Effector memory CD8-positive, alpha-beta T cell (primary cell): ENCODE measurements around the gene ELAVL4.

Experiments
- ATAC-seq: fragments of 150-1000 bp; cut with Tn5 transposase; replicated peaks from 2 replicates; pipeline ENCODE4 v1.10.0; 2021; ENCODE audit warnings: mild to moderate bottlenecking, moderate library complexity
- DNase-seq, 3 experiments: peaks; one replicate each; pipeline ENCODE4 v3.0.0; 2021
- H3K27ac Mint-ChIP-seq, 2 donors: one replicate each; pipeline ENCODE4 v1.8.0; 2022; ENCODE audit warnings: mild to moderate bottlenecking in 2 of 2, mixed read lengths in 2 of 2, moderate library complexity in 2 of 2
- H3K27me3 Mint-ChIP-seq, 2 donors: one replicate each; pipeline ENCODE4 v1.8.0; 2022; ENCODE audit warnings: mixed read lengths in 2 of 2
- H3K36me3 Mint-ChIP-seq: one replicate; pipeline ENCODE4 v1.8.0; 2022; ENCODE audit warnings: mild to moderate bottlenecking, moderate library complexity, mixed read lengths; ENCODE audit not compliant: insufficient read depth
- H3K4me1 Mint-ChIP-seq, 2 donors: one replicate each; pipeline ENCODE4 v1.8.0; 2022; ENCODE audit warnings: low read depth in 2 of 2, mixed read lengths in 2 of 2
- H3K4me3 Mint-ChIP-seq, 2 donors: one replicate each; pipeline ENCODE4 v1.8.0; 2022; ENCODE audit warnings: mild to moderate bottlenecking in 2 of 2, mixed read lengths in 2 of 2, moderate library complexity in 2 of 2
- H3K9me3 Mint-ChIP-seq, 2 donors: one replicate each; pipeline ENCODE4 v1.8.0; 2022; ENCODE audit warnings: mixed read lengths in 2 of 2

The ELAVL4 gene

GRCh38 chr1:50208756-50209155 lies 100.0 kb downstream of the ELAVL4 start:
- H3K27ac Mint-ChIP-seq = no peak overlapping the region
- no peak for ATAC-seq
- no peak for DNase-seq
- H3K4me1 Mint-ChIP-seq = no peaks in the 10 kb centered on the region
- H3K27me3 Mint-ChIP-seq = peaks cover 14 to 19% of the 10 kb centered on the region in 2 donors
- H3K36me3 Mint-ChIP-seq = no peaks in the 10 kb centered on the region
- no peaks in the 10 kb centered on the region for H3K9me3 Mint-ChIP-seq
- no peak overlapping the region for H3K4me3 Mint-ChIP-seq

DNA sequence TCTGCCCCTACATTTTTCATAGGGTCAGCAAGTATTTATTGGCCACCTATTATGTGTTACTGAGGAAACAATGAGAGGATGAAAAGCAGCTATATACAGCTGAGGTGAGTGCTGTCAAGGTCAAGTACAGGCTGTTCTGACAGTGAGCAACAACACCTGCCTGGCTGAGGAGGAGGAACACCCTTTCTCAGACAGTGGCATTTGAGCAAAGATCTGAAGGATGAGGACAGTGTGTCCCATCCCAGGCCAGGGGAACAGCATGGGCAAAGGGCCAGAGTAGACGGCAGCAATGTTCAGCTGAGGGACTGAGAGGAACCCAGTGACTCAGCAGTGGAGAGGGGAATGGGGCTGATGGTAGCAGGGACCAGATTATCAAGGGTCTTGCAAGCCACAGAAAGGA lies 101.0 kb downstream of the ELAVL4 start:
- no peaks in the 10 kb centered on the region for H3K9me3 Mint-ChIP-seq
- DNase-seq (no peak), ATAC-seq (no peak)
- no peak overlapping the region for H3K27ac Mint-ChIP-seq
- H3K4me3 Mint-ChIP-seq = no peak overlapping the region
- H3K36me3 Mint-ChIP-seq = no peaks in the 10 kb centered on the region
- no peaks in the 10 kb centered on the region for H3K4me1 Mint-ChIP-seq
- peaks cover 14 to 19% of the 10 kb centered on the region in 2 donors for H3K27me3 Mint-ChIP-seq

DNA sequence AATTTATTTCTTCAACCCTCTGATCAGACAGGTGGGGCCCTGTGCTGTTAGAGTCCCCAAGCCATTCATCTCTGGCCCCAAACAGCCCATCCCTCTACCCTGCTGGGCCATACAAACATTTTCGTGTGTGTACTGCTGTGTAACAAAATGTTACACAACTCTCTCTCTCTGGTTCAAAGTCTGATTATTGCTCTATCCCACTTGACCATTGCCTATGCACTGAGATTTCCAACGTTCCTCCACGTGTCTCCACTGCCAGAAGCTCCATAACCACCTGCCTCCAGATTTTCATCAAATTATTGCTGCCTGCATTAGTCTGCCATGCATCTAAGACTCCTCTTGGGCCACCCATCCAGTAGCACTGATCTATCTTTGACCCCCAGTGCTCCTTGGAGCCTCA lies 104.8 kb downstream of the ELAVL4 start:
- H3K4me1 Mint-ChIP-seq = no peaks in the 10 kb centered on the region
- H3K36me3 Mint-ChIP-seq = no peaks in the 10 kb centered on the region
- no peaks in the 10 kb centered on the region for H3K9me3 Mint-ChIP-seq
- ATAC-seq (no peak), DNase-seq (no peak)
- H3K4me3 Mint-ChIP-seq = no peak overlapping the region
- H3K27me3 Mint-ChIP-seq = peaks cover 8 to 13% of the 10 kb centered on the region in 2 donors
- no peak overlapping the region for H3K27ac Mint-ChIP-seq

- peaks cover under 1 to 9% of the 10 kb centered on the region in 2 donors for H3K27me3 Mint-ChIP-seq
- no peaks in the 10 kb centered on the region for H3K9me3 Mint-ChIP-seq
- no peak overlapping the region for H3K4me3 Mint-ChIP-seq
- ATAC-seq (no peak), DNase-seq (no peak)
- no peak overlapping the region for H3K27ac Mint-ChIP-seq
- no peaks in the 10 kb centered on the region for H3K4me1 Mint-ChIP-seq
- H3K36me3 Mint-ChIP-seq = no peaks in the 10 kb centered on the region
Measured at GRCh38 chr1:50214717-50215116, 106.0 kb downstream of the ELAVL4 start.

DNA sequence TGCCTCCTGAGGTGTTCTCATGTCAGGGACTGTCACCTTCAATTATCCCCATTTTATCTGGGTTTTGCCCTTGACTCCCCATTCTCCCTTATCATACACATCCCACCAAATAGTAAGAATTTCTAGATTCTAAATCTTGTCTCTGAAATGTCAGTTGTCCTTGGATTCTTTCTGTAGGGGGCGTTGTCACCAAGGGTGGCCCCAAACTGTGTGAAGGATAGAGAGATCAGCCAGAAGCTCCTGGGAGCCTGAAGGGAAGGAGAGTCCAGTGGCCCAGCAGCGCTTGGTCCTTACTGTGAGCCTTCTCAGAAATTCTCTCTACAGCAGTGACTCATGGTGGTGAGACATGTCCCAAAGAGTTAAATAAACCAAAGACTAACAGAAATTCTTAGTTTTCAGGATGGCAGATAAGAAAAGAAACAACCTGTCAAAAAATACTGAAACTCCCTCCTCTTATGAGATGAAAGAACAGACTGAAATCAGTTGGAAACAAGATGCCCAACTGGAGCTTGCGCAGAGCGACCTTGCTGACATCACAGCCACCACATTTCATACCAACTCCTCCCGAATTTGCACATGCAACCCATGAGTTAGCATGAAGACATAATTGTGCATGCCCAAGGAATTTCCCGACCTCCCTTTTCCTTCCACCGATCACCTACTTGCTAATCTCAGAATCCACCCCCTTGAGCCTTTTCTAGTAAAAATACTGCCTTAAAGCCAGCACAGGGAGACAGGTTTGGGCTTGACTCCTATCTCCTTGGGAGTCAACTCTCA lies 109.8 kb downstream of the ELAVL4 start:
- Mint-ChIP-seq H3K27ac (no peak overlapping the region), H3K4me3 (no peak overlapping the region), H3K4me1 (no peaks in the 10 kb centered on the region), H3K36me3 (no peaks in the 10 kb centered on the region), H3K27me3 (peaks cover 0 to 9% of the 10 kb centered on the region in 2 donors), H3K9me3 (peaks cover 0 to 1% of the 10 kb centered on the region in 2 donors)
- DNase-seq (no peak), ATAC-seq (no peak)

GRCh38 chr1:50228871-50229384 lies 120.2 kb downstream of the ELAVL4 start:
- H3K9me3 Mint-ChIP-seq = peaks cover 7 to 8% of the 10 kb centered on the region in 2 donors
- no peak for DNase-seq
- ATAC-seq = no peak
- no peak overlapping the region for H3K4me3 Mint-ChIP-seq
- H3K36me3 Mint-ChIP-seq = no peaks in the 10 kb centered on the region
- H3K27ac Mint-ChIP-seq = no peak overlapping the region
- H3K27me3 Mint-ChIP-seq = peaks cover 0 to 12% of the 10 kb centered on the region in 2 donors
- no peaks in the 10 kb centered on the region for H3K4me1 Mint-ChIP-seq

- Mint-ChIP-seq H3K4me1 (no peaks in the 10 kb centered on the region), H3K9me3 (peaks cover 0 to 3% of the 10 kb centered on the region in 2 donors), H3K27me3 (peaks cover 0 to 18% of the 10 kb centered on the region in 2 donors), H3K36me3 (no peaks in the 10 kb centered on the region), H3K27ac (no peak overlapping the region), H3K4me3 (no peak overlapping the region)
- ATAC-seq (no peak), DNase-seq (no peak)
Measured at GRCh38 chr1:50231209-50231608, 122.5 kb downstream of the ELAVL4 start.

DNA sequence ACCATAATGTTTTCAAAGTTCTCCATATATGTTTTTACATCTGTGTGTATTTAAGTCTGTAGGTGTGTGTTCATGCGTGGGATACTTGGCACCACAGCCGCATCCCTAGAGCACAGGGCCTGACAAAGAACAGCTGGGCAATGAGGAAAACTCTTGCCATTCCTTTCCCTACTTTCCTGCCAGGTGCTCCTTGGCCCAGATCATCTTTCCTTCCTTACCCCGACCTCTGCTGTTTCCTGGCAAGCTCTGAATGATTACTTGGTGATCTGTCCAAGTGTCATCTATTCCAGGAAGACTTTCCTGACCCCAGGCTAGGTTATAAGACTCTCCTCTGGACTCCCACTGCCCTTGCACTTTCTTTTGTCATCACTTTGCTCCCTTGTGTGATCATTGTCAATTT lies 123.6 kb downstream of the ELAVL4 start:
- H3K4me1 Mint-ChIP-seq = no peaks in the 10 kb centered on the region
- H3K27me3 Mint-ChIP-seq = peaks cover 0 to 18% of the 10 kb centered on the region in 2 donors

DNA sequence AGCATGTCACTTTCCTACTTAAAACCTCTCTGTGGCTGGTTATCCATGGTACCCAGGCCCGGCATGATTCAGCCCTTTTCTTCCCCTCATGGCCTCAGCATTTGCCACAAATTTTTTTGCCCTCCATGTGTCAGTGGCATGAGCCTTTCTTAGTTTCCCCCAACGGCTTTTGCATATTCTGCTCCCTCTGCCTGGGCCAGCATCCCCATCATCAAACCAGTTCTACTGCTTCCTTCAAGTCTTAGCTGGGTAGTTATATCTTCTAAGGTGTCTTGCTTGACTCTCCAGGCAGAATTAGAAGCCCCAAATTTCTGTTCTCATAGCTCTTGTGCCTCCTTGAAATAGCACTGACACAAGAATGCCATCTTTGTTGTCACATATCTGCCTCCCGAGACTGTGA lies 127.9 kb downstream of the ELAVL4 start:
- H3K27ac Mint-ChIP-seq = no peak overlapping the region
- H3K36me3 Mint-ChIP-seq = no peaks in the 10 kb centered on the region
- peaks cover 0 to 28% of the 10 kb centered on the region in 2 donors for H3K27me3 Mint-ChIP-seq
- H3K4me3 Mint-ChIP-seq = no peak overlapping the region
- no peaks in the 10 kb centered on the region for H3K4me1 Mint-ChIP-seq
- DNase-seq (no peak), ATAC-seq (no peak)
- no peaks in the 10 kb centered on the region for H3K9me3 Mint-ChIP-seq

More for the DNA sequence above, 123.6 kb downstream of the ELAVL4 start:
- ATAC-seq = no peak
- H3K4me3 Mint-ChIP-seq = no peak overlapping the region
- no peaks in the 10 kb centered on the region for H3K36me3 Mint-ChIP-seq
- no peaks in the 10 kb centered on the region for H3K9me3 Mint-ChIP-seq
- no peak overlapping the region for H3K27ac Mint-ChIP-seq
- DNase-seq = no peak

DNA sequence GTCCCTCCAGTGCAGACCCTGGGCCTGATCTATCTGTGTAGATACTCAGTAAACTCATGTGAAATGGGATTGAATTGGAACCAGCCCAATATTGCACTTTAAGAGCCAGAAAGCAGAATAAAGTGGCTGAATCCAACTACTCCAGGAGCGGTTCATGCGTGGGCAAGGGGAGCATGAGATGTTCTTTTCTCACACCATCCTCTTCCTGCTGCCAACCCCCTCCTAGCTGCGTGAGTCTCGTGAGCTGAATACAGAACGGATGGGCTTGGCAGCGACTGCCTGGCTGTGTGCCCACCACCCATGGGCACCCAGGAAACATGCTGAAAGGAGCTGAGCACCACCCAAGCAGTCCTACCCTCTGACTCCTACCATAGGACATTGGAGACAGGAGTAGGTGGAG lies 128.3 kb downstream of the ELAVL4 start:
- no peaks in the 10 kb centered on the region for H3K4me1 Mint-ChIP-seq
- no peaks in the 10 kb centered on the region for H3K36me3 Mint-ChIP-seq
- DNase-seq (no peak), ATAC-seq (no peak)
- no peak overlapping the region for H3K27ac Mint-ChIP-seq
- peaks cover 0 to 28% of the 10 kb centered on the region in 2 donors for H3K27me3 Mint-ChIP-seq
- no peaks in the 10 kb centered on the region for H3K9me3 Mint-ChIP-seq
- H3K4me3 Mint-ChIP-seq = no peak overlapping the region

- Mint-ChIP-seq H3K27me3 (peaks cover 20 to 63% of the 10 kb centered on the region in 2 donors), H3K4me3 (no peak overlapping the region), H3K36me3 (no peaks in the 10 kb centered on the region), H3K4me1 (no peaks in the 10 kb centered on the region), H3K9me3 (no peaks in the 10 kb centered on the region), H3K27ac (no peak overlapping the region)
- no peak for DNase-seq
- no peak for ATAC-seq
Measured at GRCh38 chr1:50243939-50244338, 135.2 kb downstream of the ELAVL4 start.

DNA sequence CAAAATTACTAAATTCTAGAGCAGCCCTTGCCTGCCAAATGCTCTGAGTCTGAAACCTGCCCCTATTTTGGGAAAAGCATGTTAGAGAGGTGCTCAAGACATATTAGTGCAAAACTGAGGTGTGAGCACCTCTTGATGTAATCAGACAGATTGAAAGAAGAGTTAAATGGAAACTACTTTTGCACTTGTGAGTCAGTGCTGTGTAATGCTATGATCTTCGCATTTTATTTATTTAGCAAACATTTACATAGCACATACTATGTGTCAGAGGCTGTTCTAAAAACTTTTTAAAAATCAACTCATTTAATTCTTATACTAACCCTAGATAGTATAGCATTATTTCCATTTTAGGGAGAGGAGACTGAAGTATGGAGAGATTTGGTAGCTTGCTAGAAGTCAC lies 138.1 kb downstream of the ELAVL4 start:
- no peak overlapping the region for H3K4me3 Mint-ChIP-seq

DNA sequence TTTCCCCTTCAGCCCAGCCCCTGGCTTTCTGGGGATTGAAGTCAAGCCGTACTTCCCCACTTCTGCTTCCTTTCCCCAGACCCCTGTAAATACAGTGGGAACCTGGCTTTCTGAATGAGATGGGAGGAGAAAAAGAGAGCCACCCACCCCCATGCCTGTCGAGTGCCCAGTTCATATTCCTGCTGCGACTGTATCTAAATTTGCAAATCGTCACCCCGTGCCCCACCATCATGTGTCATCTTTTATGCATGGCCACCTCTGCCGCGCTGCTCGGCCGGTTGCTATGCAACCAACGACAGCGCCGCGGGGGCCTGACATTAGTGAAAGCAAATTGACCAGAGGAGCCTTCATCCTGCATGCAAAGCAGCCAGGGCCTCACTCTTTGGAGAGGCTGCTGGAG lies 143.0 kb downstream of the ELAVL4 start:
- DNase-seq (no peak), ATAC-seq (no peak)
- Mint-ChIP-seq H3K27me3 (peaks cover 28 to 58% of the 10 kb centered on the region in 2 donors), H3K4me1 (peaks cover 0 to 4% of the 10 kb centered on the region in 2 donors), H3K4me3 (no peak overlapping the region), H3K36me3 (no peaks in the 10 kb centered on the region), H3K9me3 (no peaks in the 10 kb centered on the region), H3K27ac (no peak overlapping the region)

More for the DNA sequence above, 138.1 kb downstream of the ELAVL4 start:
- ATAC-seq (no peak), DNase-seq (no peak)
- Mint-ChIP-seq H3K27ac (no peak overlapping the region), H3K9me3 (no peaks in the 10 kb centered on the region), H3K36me3 (no peaks in the 10 kb centered on the region), H3K4me1 (peaks cover 0 to 3% of the 10 kb centered on the region in 2 donors), H3K27me3 (peaks cover 45 to 85% of the 10 kb centered on the region in 2 donors)

GRCh38 chr1:50252196-50252595 lies 143.5 kb downstream of the ELAVL4 start:
- Mint-ChIP-seq H3K36me3 (no peaks in the 10 kb centered on the region), H3K27me3 (peaks cover 28 to 54% of the 10 kb centered on the region in 2 donors), H3K4me1 (peaks cover 0 to 4% of the 10 kb centered on the region in 2 donors), H3K9me3 (no peaks in the 10 kb centered on the region), H3K27ac (no peak overlapping the region), H3K4me3 (no peak overlapping the region)
- no peak for DNase-seq
- ATAC-seq = no peak
